ENCODE data around the gene TEAD1. TPM values are rescaled to one million over a fixed set of nuclear protein-coding genes. Genes with fewer than 3 reads are reported as not detected.

Gene TEAD1
- polyA plus RNA-seq, 1 experiment, result 79.2 TPM

- Histone ChIP-seq H3K4me3 (ENCODE audit: low read depth, low read length) (no peak overlapping the region), H3K27me3 (ENCODE audit: control insufficient read depth, insufficient read depth, low read length) (no peaks in the 10 kb centered on the region), H3K36me3 (ENCODE audit: control insufficient read depth, insufficient read depth, low read length) (no peaks in the 10 kb centered on the region)
- no peak for TF ChIP-seq CTCF (IDR thresholded peaks at IDR 0.05; ENCODE audit: insufficient read depth, low read depth, low read length)
- DNase-seq (ENCODE audit: low read depth), result no peak
- POLR2A ChIA-PET, result interaction anchor here (0.6 kb wide), 1 partner anchor 16 kb away, joined by 3 read pairs; no protein-coding TSS in a partner anchor
- CTCF ChIA-PET, result no interaction called here
Measured at GRCh38 chr11:12695873-12696272, 21.7 kb downstream of the TEAD1 start.

- no peak overlapping the region for H3K4me3 ChIP-seq (ENCODE audit: low read depth, low read length)
- H3K36me3 ChIP-seq (ENCODE audit: control insufficient read depth, insufficient read depth, low read length), result no peaks in the 10 kb centered on the region
- no peaks in the 10 kb centered on the region for H3K27me3 ChIP-seq (ENCODE audit: control insufficient read depth, insufficient read depth, low read length)
- DNase-seq (ENCODE audit: low read depth), result no peak
- ChIA-PET POLR2A (no interaction called here), CTCF (interaction anchor here (0.5 kb wide), 1 partner anchor 208 kb away, joined by 4 read pairs; no protein-coding TSS in a partner anchor)
- TF ChIP-seq CTCF (IDR thresholded peaks at IDR 0.05; ENCODE audit: insufficient read depth, low read depth, low read length), result no peak
Measured at GRCh38 chr11:12696911-12697581, 22.8 kb downstream of the TEAD1 start.

GRCh38 chr11:12698048-12698447 is 23.8 kb downstream of the TEAD1 start:
- Histone ChIP-seq H3K27me3 (ENCODE audit: control insufficient read depth, insufficient read depth, low read length) (no peaks in the 10 kb centered on the region), H3K4me3 (ENCODE audit: low read depth, low read length) (no peak overlapping the region), H3K36me3 (ENCODE audit: control insufficient read depth, insufficient read depth, low read length) (0 out of 2 replicates have a peak, but pooled peaks cover 1% of the 10 kb centered on the region)
- DNase-seq (ENCODE audit: low read depth), result no peak
- ChIA-PET CTCF (no interaction called here), POLR2A (no interaction called here)
- no peak for TF ChIP-seq CTCF (IDR thresholded peaks at IDR 0.05; ENCODE audit: insufficient read depth, low read depth, low read length)

- H3K36me3 ChIP-seq (ENCODE audit: control insufficient read depth, insufficient read depth, low read length), result 0 out of 2 replicates have a peak, but pooled peaks cover 1% of the 10 kb centered on the region
- TF ChIP-seq CTCF (IDR thresholded peaks at IDR 0.05; ENCODE audit: insufficient read depth, low read depth, low read length), result no peak
- ChIA-PET CTCF (interaction anchor here (0.7 to 1.2 kb wide), 2 partner anchors 10 to 17 kb away, joined by 3 read pairs; no protein-coding TSS in a partner anchor), POLR2A (no interaction called here)
- H3K4me3 ChIP-seq (ENCODE audit: low read depth, low read length), result no peak overlapping the region
- H3K27me3 ChIP-seq (ENCODE audit: control insufficient read depth, insufficient read depth, low read length), result no peaks in the 10 kb centered on the region
- DNase-seq (ENCODE audit: low read depth), result no peak
Measured at GRCh38 chr11:12701811-12702592, 27.8 kb downstream of the TEAD1 start.

GRCh38 chr11:12702999-12703453 is 28.8 kb downstream of the TEAD1 start:
- ChIA-PET CTCF (interaction anchor here (1.1 to 1.2 kb wide), 2 partner anchors 8 to 11 kb away, joined by 3 read pairs; no protein-coding TSS in a partner anchor), POLR2A (no interaction called here)
- Histone ChIP-seq H3K4me3 (ENCODE audit: low read depth, low read length) (no peak overlapping the region), H3K36me3 (ENCODE audit: control insufficient read depth, insufficient read depth, low read length) (peaks cover 3% of the 10 kb centered on the region; the same call in 1 of the 2 replicates), H3K27me3 (ENCODE audit: control insufficient read depth, insufficient read depth, low read length) (no peaks in the 10 kb centered on the region)
- TF ChIP-seq CTCF (IDR thresholded peaks at IDR 0.05; ENCODE audit: insufficient read depth, low read depth, low read length), result no peak
- no peak for DNase-seq (ENCODE audit: low read depth)

All from BJ (cell line).